ENCODE data around the gene UNC5CL. TPM values are rescaled to one million over a fixed set of nuclear protein-coding genes. Genes with fewer than 3 reads are reported as not detected.
A peak's percentile ranks its signal among the peaks of the same experiment; 100 is the strongest.

UNC5CL gene
- total RNA-seq, 1 donor from 2014 or later, result 2.2 TPM

- intact Hi-C loops (cut with micrococcal nuclease), result loop anchor here (1.0 to 5.0 kb wide), 2 partner anchors 38 to 1666 kb away; no protein-coding TSS in a partner anchor
- no peak for TF ChIP-seq CTCF (IDR thresholded peaks at IDR 0.05)
- no peaks in the 10 kb centered on the region for H3K36me3 Mint-ChIP-seq (ENCODE audit: low read depth)
- POLR2A ChIA-PET, result interaction anchor here (0.9 to 1.5 kb wide), 4 partner anchors 43 to 1900 kb away, joined by 3 to 10 read pairs (median 6); partner anchors contain the start of genes CNPY3, NFYA and OARD1
- H3K4me1 Mint-ChIP-seq, result peaks cover 20% of the 10 kb centered on the region
- no peak overlapping the region for H3K27ac Mint-ChIP-seq
- CTCF ChIA-PET, result interaction anchor here (0.6 to 2.4 kb wide), 18 partner anchors 8 to 287 kb away, joined by 3 to 20 read pairs (median 4); partner anchors contain the start of genes NFYA, OARD1 and UNC5CL
- ATAC-seq (ENCODE audit: low read depth) (peak; percentile 40), DNase-seq (no peak)
- H3K4me3 Mint-ChIP-seq, result peak overlapping the region; percentile 84
- H3K27me3 Mint-ChIP-seq, result no peaks in the 10 kb centered on the region
- no peaks in the 10 kb centered on the region for H3K9me3 Mint-ChIP-seq
These were observed 10.2 kb downstream of the UNC5CL start for GRCh38 chr6:41028561-41029412.

GRCh38 chr6:41027799-41028560 is 11.0 kb downstream of the UNC5CL start:
- ChIA-PET CTCF (interaction anchor here (0.8 to 2.4 kb wide), 18 partner anchors 9 to 1666 kb away, joined by 3 to 20 read pairs (median 4); partner anchors contain the start of genes NFYA, OARD1 and UNC5CL), POLR2A (interaction anchor here (0.9 to 1.5 kb wide), 3 partner anchors 43 to 1901 kb away, joined by 3 to 10 read pairs (median 8); partner anchors contain the start of genes CNPY3, NFYA and OARD1)
- intact Hi-C loops (cut with micrococcal nuclease), result loop anchor here (1.0 to 5.0 kb wide), 3 partner anchors 22 to 1666 kb away; no protein-coding TSS in a partner anchor
- no peaks in the 10 kb centered on the region for H3K27me3 Mint-ChIP-seq
- peak; percentile 92 for TF ChIP-seq CTCF (IDR thresholded peaks at IDR 0.05)
- ATAC-seq (ENCODE audit: low read depth), result peak; percentile 89
- H3K4me3 Mint-ChIP-seq, result peak overlapping the region; percentile 84
- peak overlapping the region; percentile 20 for H3K27ac Mint-ChIP-seq
- H3K36me3 Mint-ChIP-seq (ENCODE audit: low read depth), result no peaks in the 10 kb centered on the region
- H3K4me1 Mint-ChIP-seq, result peaks cover 20% of the 10 kb centered on the region
- no peaks in the 10 kb centered on the region for H3K9me3 Mint-ChIP-seq
- peak; percentile 80 for DNase-seq

GRCh38 chr6:41027241-41027640 is 11.8 kb downstream of the UNC5CL start:
- no peaks in the 10 kb centered on the region for H3K36me3 Mint-ChIP-seq (ENCODE audit: low read depth)
- intact Hi-C loops (cut with micrococcal nuclease), result loop anchor here (1.0 to 5.0 kb wide), 2 partner anchors 21 to 1665 kb away; no protein-coding TSS in a partner anchor
- peak overlapping the region; percentile 84 for H3K4me3 Mint-ChIP-seq
- DNase-seq (no peak), ATAC-seq (ENCODE audit: low read depth) (no peak)
- ChIA-PET CTCF (interaction anchor here (1.0 to 2.1 kb wide), 6 partner anchors 10 to 1665 kb away, joined by 3 to 16 read pairs (median 8); no protein-coding TSS in a partner anchor), POLR2A (interaction anchor here (1.4 to 1.5 kb wide), 2 partner anchors 44 to 46 kb away, joined by 8 to 10 read pairs; partner anchors contain the start of genes NFYA and OARD1)
- TF ChIP-seq CTCF (IDR thresholded peaks at IDR 0.05), result no peak
- H3K4me1 Mint-ChIP-seq, result peaks cover 20% of the 10 kb centered on the region
- H3K9me3 Mint-ChIP-seq, result no peaks in the 10 kb centered on the region
- no peaks in the 10 kb centered on the region for H3K27me3 Mint-ChIP-seq
- H3K27ac Mint-ChIP-seq, result peak overlapping the region; percentile 20

DNA sequence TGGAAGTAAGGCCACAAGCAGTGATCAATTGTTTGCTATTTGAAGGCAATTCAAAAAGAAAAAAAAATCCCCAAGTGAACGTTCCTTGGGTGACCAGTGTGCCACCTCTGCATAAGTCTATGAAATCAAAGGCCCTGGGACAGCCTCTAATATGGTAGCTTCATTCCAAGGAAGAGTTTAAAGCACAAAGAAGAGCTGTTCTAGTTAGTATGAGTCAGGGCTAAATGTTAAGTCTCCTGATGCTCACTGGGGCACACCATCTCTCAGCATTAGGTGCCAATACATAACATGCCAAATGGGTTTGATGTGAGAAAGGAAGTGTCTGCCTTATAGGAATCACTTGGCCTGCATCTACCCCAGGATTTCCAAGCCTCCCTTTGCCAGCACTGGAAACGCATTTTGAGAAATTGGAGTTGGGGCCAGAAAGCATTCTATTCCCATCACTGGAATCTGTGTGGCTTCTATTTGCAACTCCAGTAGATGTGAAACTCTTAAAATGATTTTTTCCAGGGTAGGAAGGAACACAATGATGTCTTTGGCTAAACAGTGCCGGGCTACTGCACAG is 13.0 kb downstream of the UNC5CL start:
- DNase-seq, result no peak
- no peak for TF ChIP-seq CTCF (IDR thresholded peaks at IDR 0.05)
- POLR2A ChIA-PET, result no interaction called here
- Mint-ChIP-seq H3K4me3 (no peak overlapping the region), H3K4me1 (peaks cover 20% of the 10 kb centered on the region), H3K9me3 (no peaks in the 10 kb centered on the region), H3K27ac (no peak overlapping the region), H3K27me3 (no peaks in the 10 kb centered on the region), H3K36me3 (ENCODE audit: low read depth) (no peaks in the 10 kb centered on the region)
- ATAC-seq (ENCODE audit: low read depth), result no peak
- CTCF ChIA-PET, result interaction anchor here (1.0 to 1.9 kb wide), 3 partner anchors 9 to 1664 kb away, joined by 3 to 4 read pairs (median 4); no protein-coding TSS in a partner anchor
- intact Hi-C loops (cut with micrococcal nuclease), result loop anchor here (5.0 kb wide), 1 partner anchor 1664 kb away; no protein-coding TSS in a partner anchor

Measured in activated B cell treated with CpG ODN at 0.5 μM for 24 hours (primary cell).